Common myeloid progenitor, CD34-positive (primary cell): ENCODE data around the gene FGF22.

Experiments used
- CTCF ChIA-PET: fragments of 350-600 bp; sonication (Branson Sonifier 250); formaldehyde crosslinking; loops from one replicate; lab custom pipeline; 2021; ENCODE audit warnings: antibody characterized with exemption; lab: Charles Lee
- POLR2A ChIA-PET: fragments of 350-600 bp; sonication (Branson Sonifier 250); formaldehyde crosslinking; loops from one replicate; lab custom pipeline; 2021; ENCODE audit warnings: antibody characterized with exemption; lab: Charles Lee
- DNase-seq, 3 donors: peaks; one replicate each; pipeline versions ENCODE4 v3.0.0 to v3.0.0-alpha.2; 2013
- H3K27ac ChIP-seq, 2 experiments: 1 replicate in 1 of 2; 2 replicates in 1 of 2; pipeline ENCODE4 v1.7.0; 2013; ENCODE audit warnings: inconsistent platforms in 2 of 2, low read length in 2 of 2, mild to moderate bottlenecking in 2 of 2, low read depth in 1 of 2, moderate library complexity in 1 of 2; ENCODE audit not compliant: severe bottlenecking in 2 of 2, insufficient read depth in 1 of 2, poor library complexity in 1 of 2
- H3K27me3 ChIP-seq, 5 experiments: replicated peaks in 2 of 5; 1 replicate in 3 of 5; 2 replicates in 2 of 5; pipeline versions ENCODE4 v1.6.1 to v1.7.0; 2013; ENCODE audit warnings: low read length in 4 of 5, mild to moderate bottlenecking in 2 of 5, moderate library complexity in 2 of 5, inconsistent platforms in 1 of 5; ENCODE audit not compliant: insufficient read depth in 5 of 5, control insufficient read depth in 4 of 5
- H3K36me3 ChIP-seq, 4 experiments: 1 replicate in 2 of 4; 2 replicates in 2 of 4; pipeline versions ENCODE4 v1.6.1 to v1.7.0; 2013; ENCODE audit warnings: low read length in 3 of 4, control low read depth in 1 of 4, mild to moderate bottlenecking in 1 of 4; ENCODE audit not compliant: control insufficient read depth in 4 of 4, insufficient read depth in 4 of 4
- H3K4me1 ChIP-seq, 4 experiments: 1 replicate in 3 of 4; 2 replicates in 1 of 4; pipeline versions ENCODE4 v1.6.1 to v1.7.1; 2013; ENCODE audit warnings: low read length in 3 of 4, mild to moderate bottlenecking in 3 of 4, control low read depth in 1 of 4, inconsistent platforms in 1 of 4, moderate library complexity in 1 of 4; ENCODE audit not compliant: control insufficient read depth in 4 of 4, insufficient read depth in 4 of 4; ENCODE audit errors: control extremely low read depth in 1 of 4
- H3K4me3 ChIP-seq, 7 experiments: 1 replicate in 4 of 7; 2 replicates in 3 of 7; pipeline versions ENCODE4 v1.5.1 to v1.7.0; 2013; ENCODE audit warnings: mild to moderate bottlenecking in 7 of 7, low read length in 6 of 7, moderate library complexity in 6 of 7, inconsistent platforms in 2 of 7, low read depth in 2 of 7, control low read depth in 1 of 7; ENCODE audit not compliant: insufficient read depth in 4 of 7, control insufficient read depth in 1 of 7; ENCODE audit errors: extremely low read depth in 1 of 7
- H3K9me3 ChIP-seq, 5 experiments: 1 replicate in 4 of 5; 2 replicates in 1 of 5; pipeline versions ENCODE4 v1.6.1 to v1.7.1; 2013; ENCODE audit warnings: low read length in 4 of 5, mild to moderate bottlenecking in 2 of 5, inconsistent platforms in 1 of 5, low read depth in 1 of 5, moderate library complexity in 1 of 5; ENCODE audit not compliant: control insufficient read depth in 4 of 5, insufficient read depth in 2 of 5; ENCODE audit errors: control extremely low read depth in 1 of 5
- WGBS: methylation state at CpG from one replicate; pipeline ENCODE4 v1.1.5; 2013; ENCODE audit not compliant: insufficient coverage; 5-methylcytosine and 5-hydroxymethylcytosine counted together

FGF22 gene

DNA sequence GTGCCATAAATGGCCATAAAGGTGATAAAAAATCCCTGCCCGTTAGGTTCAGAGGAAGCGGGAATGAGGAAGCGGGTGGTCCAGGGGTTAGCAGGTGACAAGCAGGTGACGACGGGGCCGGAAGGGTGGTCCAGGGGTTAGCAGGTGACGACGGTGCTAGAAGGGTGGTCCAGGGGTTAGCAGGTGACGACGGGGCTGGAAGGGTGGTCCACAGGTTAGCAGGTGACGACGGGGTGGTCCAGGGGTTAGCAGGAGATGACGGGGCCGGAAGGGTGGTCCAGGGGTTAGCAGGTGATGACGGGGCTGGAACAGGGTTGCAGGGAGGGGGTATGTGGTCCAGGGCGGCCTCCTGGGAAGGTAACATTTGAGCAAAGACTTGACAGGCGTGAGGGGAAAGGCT, 49.3 kb downstream of the FGF22 start:
- H3K4me1 ChIP-seq, result peaks cover 0 to 10% (median 7%) of the 10 kb centered on the region in 4 experiments
- CTCF ChIA-PET, result interaction anchor here (1.6 kb wide), 1 partner anchor 15 kb away, joined by 5 read pairs; no protein-coding TSS in a partner anchor
- no peaks in the 10 kb centered on the region for H3K27me3 ChIP-seq
- H3K27ac ChIP-seq, result no peak overlapping the region
- peaks cover 0 to 64% (median 45%) of the 10 kb centered on the region in 4 experiments for H3K36me3 ChIP-seq
- POLR2A ChIA-PET, result no interaction called here
- WGBS, result 88% methylated on average over 17 of the region's 17 CpGs
- no peak for DNase-seq
- H3K4me3 ChIP-seq, result no peak overlapping the region
- H3K9me3 ChIP-seq, result no peaks in the 10 kb centered on the region

DNA sequence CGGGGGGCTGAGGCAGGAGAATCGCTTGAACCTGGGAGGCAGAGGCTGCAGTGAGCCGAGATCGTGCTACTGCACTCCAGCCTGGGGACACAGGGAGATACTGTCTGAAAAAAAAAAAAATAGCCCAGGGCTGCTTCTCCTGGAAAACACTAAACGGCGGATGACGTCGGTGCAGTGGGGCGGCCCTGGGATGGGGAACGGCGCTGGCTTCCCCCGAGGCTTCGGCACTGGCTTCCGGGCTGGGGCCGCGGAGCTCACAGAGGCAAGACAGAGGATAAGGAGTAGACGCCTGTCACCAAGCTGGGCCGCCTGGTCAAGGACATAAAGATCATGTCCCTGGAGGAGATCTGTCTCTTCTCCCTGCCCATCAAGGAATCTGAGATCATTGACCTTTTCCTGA, 50.5 kb downstream of the FGF22 start:
- ChIA-PET POLR2A (no interaction called here), CTCF (interaction anchor here (0.6 to 1.6 kb wide), 3 partner anchors 9 to 68 kb away, joined by 3 to 4 read pairs (median 3); no protein-coding TSS in a partner anchor)
- WGBS, result 90% methylated on average over 11 of the region's 18 CpGs
- H3K9me3 ChIP-seq, result no peaks in the 10 kb centered on the region
- H3K27me3 ChIP-seq, result no peaks in the 10 kb centered on the region
- H3K4me3 ChIP-seq, result no peak overlapping the region
- peaks cover 0 to 19% (median 9%) of the 10 kb centered on the region in 4 experiments for H3K4me1 ChIP-seq
- no peak for DNase-seq
- no peak overlapping the region for H3K27ac ChIP-seq
- peaks cover 0 to 61% (median 43%) of the 10 kb centered on the region in 4 experiments for H3K36me3 ChIP-seq
